HK-2 (cell line): ENCODE data around the gene CCT2.
"Not testable (repeated sequence)": the region's sequence is repeated elsewhere in the genome, so short reads cannot be mapped to it uniquely, and the experiment has no call there.

Source experiments
- DNase-seq: peaks from one replicate; pipeline ENCODE4 v3.0.0-alpha.2; 2018; ENCODE audit not compliant: unreplicated experiment

Gene CCT2

GRCh38 chr12:69588527-69588926 lies 3.3 kb downstream of the CCT2 start:
- no peak for DNase-seq

DNA sequence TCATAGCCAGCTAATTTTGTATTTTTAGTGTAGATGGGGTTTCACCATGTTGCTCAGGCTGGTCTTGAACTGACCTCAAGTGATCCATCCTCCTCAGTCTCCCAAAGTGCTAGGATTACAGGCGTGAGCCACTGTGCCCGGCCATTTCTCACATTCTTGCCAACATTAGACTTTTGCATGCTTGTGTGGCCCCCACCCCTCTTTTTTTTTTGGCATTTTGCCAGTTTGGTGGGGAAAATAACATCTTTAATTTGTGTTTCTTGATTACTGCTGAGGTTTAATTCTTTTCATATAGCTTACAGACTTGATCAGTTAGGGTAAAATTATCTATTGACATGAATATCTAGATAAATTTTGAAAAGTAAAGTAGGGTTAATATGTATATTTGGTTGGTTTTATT lies 3.8 kb downstream of the CCT2 start:
- DNase-seq, result no peak

GRCh38 chr12:69595689-69596088 lies 10.4 kb downstream of the CCT2 start:
- no peak for DNase-seq

DNA sequence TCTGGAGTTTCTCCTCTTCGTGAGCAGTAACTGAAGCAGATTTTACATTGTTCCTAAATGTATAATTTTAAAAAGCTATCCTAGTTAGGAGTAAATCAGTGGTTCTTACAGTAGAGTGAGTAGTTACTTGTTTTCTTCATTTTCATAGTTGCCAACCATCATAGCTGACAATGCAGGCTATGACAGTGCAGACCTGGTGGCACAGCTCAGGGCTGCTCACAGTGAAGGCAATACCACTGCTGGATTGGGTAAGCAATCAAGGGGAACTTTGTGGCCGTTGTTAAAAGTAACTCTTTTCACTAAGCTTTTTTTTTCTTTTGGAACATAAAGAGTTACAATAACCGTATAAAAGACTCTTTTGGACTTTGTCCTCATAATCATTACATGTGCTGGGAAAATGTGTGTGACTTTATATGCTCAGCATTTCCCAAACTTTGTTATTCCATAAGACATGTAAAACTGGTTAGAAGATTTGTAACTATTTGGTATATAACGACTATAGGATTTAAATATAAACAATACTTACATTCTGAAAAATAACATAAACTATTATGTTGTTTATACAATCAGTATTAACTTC lies 13.0 kb downstream of the CCT2 start:
- no peak for DNase-seq

- DNase-seq, result no peak
Measured at GRCh38 chr12:69600804-69601203, 15.5 kb downstream of the CCT2 start.

GRCh38 chr12:69601962-69602685 lies 16.9 kb downstream of the CCT2 start:
- DNase-seq, result no peak

DNA sequence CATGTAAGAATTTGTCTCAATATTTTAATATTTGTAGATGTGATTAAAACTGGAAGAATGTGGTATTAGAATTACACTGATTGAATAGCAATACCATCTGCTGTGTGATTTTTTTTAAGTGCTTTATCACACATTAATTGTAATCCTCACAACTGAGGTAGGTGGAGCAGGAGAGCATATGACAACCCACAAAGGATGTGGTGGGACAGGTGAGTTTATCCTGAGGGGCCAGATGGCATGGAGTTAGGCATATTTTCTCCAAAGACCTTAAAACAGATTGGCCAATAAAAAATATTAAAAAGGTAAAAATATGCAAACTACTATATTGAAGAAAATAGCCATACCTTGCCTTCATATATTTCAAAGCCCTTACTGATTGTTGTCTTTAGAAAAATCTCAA lies 17.7 kb downstream of the CCT2 start:
- DNase-seq, result no peak

- DNase-seq, result not testable (repeated sequence)
Measured at GRCh38 chr12:69603556-69603955, 18.3 kb downstream of the CCT2 start.

DNA sequence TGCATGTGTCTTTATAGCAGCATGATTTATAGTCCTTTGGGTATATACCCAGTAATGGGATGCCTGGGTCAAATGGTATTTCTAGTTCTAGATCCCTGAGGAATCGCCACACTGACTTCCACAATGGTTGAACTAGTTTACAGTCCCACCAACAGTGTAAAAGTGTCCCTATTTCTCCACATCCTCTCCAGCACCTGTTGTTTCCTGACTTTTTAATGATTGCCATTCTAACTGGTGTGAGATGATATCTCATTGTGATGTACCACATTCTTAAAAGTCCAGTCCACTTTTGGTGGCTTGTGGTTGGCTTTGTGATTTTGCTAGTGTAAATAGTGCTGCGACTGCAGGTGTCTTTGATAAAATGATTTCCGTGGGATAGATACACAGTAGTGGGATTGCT lies 19.0 kb downstream of the CCT2 start:
- not testable (repeated sequence) for DNase-seq

DNA sequence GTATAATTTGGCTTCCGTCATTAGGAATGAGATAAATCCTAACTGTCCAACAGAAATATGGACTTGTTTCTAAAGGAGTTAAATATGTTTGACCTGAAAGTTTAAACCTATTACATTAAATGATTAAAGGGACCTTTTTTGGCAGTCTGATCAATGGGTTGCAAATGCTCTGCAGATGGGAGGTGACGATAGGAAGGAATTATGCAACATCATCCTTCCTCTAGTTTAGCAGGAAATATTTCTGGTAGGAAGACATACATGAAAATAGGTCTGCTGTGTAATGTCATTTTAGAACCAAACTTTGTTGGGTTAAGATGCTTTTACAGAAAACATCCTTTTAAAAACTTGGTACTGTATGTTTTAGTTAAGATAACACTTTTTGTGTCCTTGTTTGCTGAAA lies 22.9 kb downstream of the CCT2 start:
- DNase-seq, result no peak

- DNase-seq, result no peak
Measured at GRCh38 chr12:69610126-69610525, 24.9 kb downstream of the CCT2 start.

DNA sequence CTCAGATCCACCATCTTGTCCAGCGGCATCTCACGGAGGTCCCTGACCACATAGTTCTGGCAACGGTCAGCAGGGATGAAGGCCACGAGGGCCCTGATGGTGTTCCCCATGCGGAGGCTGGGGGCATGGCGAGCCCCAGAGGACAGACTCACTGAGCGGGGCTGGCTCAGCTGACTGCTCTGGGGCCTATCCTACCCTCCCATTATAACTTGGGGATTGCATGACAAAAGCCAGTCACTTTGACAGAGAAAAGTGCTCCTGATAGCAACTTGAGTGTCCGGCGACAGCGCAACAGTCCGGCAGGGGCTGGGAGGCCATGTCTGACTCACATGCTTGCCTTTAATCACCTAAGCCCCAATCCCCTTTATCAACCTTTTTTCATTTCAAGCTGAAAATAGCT lies 25.5 kb downstream of the CCT2 start, which contains the start of gene LRRC10:
TSS of gene LRRC10 (minus strand) at position 179 of the 400 bp plus-strand sequence. CDS start at position 110, 69 bp downstream.
- no peak for DNase-seq

DNA sequence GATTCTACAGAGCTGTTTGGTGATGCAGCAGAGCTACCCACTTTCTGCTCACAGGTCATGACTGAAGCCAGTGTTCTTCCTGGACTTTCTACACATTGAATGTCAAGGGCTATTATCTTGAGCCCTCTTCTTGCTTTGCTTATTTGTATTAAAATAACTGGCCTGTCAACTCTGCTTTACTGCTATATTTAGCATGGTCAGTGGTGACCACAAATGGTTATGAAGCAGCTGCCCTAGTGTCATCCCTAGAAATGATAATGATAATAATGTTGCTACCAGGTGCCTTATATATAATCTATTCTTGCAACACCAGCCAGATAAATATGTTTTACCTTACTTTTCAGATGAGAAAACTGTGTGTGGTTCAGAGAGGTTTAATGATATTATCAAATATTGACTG lies 28.1 kb downstream of the CCT2 start:
- no peak for DNase-seq

- DNase-seq, result no peak
Measured at GRCh38 chr12:69616025-69616424, 30.8 kb downstream of the CCT2 start.

DNA sequence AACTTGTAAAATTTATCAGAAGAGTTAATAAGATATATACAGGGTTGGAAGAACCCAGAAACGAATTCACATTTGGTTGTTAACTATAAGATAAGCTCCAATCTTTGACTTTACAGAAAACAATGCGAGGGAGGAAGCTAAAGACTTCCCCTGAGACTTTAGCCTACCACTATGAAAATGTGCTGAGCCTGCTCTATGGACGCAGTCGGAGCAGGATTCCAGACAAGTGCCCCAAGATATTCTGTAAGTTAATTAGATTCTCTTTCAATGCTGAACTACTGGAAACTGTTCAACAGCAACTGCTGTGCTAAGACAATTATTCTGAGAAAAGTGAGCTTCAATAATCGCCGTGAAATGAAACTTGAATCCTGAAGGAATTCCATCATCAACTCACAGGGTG lies 33.8 kb downstream of the CCT2 start:
- DNase-seq, result no peak

GRCh38 chr12:69620077-69620476 lies 34.8 kb downstream of the CCT2 start:
- no peak for DNase-seq

DNA sequence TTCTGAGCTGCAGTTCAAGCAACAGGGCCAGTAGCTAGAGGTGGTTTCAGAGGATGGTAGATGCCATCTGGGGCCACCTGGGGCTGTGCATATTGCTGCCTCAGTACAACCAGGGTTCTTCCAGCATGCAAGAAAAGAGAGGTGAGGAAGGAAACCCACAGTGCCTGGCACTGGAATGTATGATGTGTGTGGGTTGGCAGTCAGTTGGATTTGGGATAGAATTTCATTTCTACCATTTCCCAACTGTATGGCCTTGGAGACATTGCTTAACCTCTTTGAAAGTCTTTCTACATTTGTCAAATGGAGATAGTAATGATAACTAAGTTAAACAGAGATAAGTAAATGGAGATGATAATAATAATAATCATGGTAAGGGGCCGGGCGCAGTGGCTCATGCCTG lies 35.7 kb downstream of the CCT2 start:
- DNase-seq, result no peak

- DNase-seq, result no peak
Measured at GRCh38 chr12:69621551-69621950, 36.3 kb downstream of the CCT2 start.

- DNase-seq, result no peak
Measured at GRCh38 chr12:69623970-69624369, 38.7 kb downstream of the CCT2 start.

DNA sequence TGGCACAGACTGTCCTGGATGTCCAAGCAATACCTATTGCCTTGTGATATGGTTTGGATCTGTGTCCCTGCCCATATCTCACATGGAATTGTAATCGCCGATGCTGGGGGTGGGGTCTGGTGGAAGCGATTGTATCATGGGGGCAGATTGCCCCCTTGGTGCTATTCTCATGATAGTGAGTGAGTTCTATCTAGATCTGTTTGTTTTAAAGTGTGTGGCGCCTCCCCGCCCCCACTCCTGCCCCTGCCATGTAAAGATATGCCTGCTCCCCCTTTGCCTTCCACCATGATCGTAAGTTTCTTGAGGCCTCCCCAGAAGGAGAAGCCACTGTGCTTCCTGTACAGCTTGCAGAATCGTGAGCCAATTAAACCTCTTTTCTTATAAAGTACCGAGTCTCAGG lies 42.2 kb downstream of the CCT2 start:
- no peak for DNase-seq

- peak; percentile 19 for DNase-seq
Measured at GRCh38 chr12:69630191-69630590, 44.9 kb downstream of the CCT2 start.

- no peak for DNase-seq
Measured at GRCh38 chr12:69633061-69633460, 47.8 kb downstream of the CCT2 start.

GRCh38 chr12:69639400-69640016 lies 54.2 kb downstream of the CCT2 start:
- peak; percentile 57 for DNase-seq
